Stimulated activated CD4-positive, alpha-beta T cell treated with anti-CD3 and anti-CD28 coated beads, Interleukin-15, amount 100 ng/mL, for 48 hours (primary cell): ENCODE data around the gene PHF24.
"Not testable (repeated sequence)": the region's sequence is repeated elsewhere in the genome, so short reads cannot be mapped to it uniquely, and the experiment has no call there.

ENCODE experiments used
- DNase-seq, 2 donors: peaks; one replicate each; pipeline ENCODE4 v3.0.0-alpha.2; 2020; ENCODE audit warnings: low read depth in 2 of 2

The PHF24 gene

DNA sequence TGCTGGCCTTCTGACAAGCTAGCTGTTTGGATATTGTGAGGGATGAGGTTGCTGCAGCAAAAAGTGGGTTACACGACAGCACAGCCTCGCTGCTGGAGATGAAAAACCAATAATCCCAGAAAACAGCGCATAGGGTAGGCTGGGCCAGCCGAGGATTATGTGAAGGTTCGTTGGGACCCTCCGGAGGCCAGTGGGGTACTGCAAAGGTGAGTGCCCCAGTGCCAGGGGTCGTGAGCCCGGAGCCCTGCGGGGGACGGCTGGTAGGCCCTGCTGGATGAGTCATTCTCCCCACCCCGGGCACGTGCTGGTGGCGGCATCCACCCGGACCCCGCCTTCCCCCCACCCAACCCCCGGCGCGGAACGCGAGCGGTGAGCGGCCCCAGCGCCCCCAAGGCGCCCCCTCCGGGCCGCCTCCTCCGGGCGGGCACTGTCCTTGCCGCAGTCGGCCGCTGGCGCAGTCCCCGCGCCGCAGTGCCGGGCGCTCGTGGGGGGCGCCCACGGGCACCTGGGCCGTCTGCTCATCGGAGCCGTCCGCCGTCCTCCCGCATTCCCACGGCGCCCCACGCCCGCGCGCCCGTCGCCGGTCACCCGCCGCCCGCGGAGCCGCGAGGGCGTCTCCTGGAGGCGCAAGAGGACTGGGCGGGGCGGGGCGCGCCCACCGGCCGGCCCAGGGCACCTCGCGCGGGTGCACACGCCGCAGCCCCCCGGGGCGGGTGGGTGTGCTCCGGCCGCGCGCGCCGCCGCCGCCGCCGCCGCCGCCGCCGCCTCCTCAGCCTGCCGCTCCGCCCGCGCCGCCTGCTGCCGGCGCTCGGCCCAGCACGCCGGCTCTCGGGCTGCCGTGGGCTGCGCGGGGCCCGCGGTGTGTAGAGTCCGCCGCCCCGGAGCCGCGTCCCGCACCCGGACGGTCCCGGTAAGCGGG, at the start of gene PHF24:
PHF24 (plus strand) TSS at position 794 of the 919 bp plus-strand sequence. CDS start 13,014 bp downstream, outside the sequence.
- no peak for DNase-seq

GRCh38 chr9:34927061-34927460, 31.0 kb upstream of the PHF24 start:
- DNase-seq: no peak

DNA sequence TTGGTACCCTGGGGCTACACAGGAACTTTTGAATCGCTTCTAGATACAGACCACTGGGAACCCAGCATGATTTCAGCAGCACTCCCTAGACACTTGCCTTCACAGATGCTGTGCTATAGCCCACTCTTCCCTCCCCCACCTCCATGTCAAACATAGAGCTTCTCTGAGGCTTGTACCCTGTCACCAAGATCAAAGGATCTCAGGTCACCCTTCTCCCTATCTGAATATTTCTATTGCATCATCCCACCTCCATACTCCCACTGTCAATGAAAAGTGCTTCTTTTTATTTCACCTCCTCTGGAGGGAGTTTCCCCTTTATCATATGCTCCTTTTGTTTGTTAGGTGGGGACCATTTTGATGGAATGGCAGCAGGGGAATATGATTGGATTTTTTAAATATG, 29.2 kb upstream of the PHF24 start:
- no peak for DNase-seq

- DNase-seq: peak in 1 of 2 donors; percentile 19
Measured at GRCh38 chr9:34929506-34930102, 28.5 kb upstream of the PHF24 start.

DNA sequence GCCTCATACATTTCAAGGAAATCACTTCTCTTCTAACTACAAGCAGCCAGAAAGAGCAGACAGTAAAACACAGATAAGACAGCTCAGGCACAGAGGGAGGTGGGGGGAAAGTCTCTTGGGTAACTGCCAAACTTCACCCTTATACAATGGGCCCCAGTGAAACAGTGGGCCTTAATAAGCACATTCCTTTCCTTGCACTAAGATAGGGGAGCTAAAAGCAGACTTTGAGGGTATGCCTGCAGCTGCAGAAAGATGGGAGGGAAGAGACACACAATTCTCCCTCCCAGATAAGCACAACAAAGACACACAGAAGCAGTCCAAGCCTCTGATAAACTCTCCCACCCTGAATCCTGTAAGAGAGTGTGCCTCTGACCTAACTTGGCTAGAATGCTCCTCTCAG, 18.1 kb upstream of the PHF24 start:
- DNase-seq: not testable (repeated sequence)

- DNase-seq: no peak
Measured at GRCh38 chr9:34948451-34948850, 9.6 kb upstream of the PHF24 start.

GRCh38 chr9:34954225-34954624, 3.9 kb upstream of the PHF24 start:
- no peak for DNase-seq

- not testable (repeated sequence) for DNase-seq
Measured at GRCh38 chr9:34956066-34956465, 2.0 kb upstream of the PHF24 start.

- DNase-seq: no peak
Measured at GRCh38 chr9:34956648-34957047, 1.4 kb upstream of the PHF24 start.

DNA sequence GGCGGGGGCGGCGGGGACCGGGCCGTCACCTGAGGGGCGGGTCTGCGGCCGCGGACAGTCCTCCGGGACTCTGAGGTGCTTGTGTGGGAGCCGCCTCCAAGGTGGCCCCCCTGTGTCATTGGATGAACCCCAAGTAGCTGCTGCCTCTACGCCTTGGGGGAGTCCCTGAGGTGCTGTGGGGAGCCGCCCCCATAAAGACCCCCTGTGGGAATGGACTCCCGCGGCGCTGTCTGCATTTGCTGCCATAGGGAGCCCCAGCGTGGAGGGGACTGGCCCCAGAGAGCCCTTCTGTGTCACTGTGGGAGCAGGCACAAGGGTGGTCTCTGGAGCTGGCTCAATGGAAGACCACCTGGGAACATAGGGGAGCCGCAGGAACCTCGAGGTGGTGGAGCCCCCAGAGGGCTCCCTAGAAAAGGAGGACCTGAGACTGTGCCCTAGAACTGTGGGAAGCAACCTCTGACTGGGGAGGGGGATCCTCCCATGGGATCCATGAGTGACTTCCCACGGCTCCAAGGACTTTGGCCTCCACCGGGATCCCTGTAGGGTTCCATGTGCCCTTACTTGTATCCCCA, 412 bp downstream of the PHF24 start:
- DNase-seq: no peak

GRCh38 chr9:34959461-34959860, 1.4 kb downstream of the PHF24 start:
- DNase-seq: no peak

- no peak for DNase-seq
Measured at GRCh38 chr9:34961574-34962490, 3.7 kb downstream of the PHF24 start.

GRCh38 chr9:34962546-34962945, 4.5 kb downstream of the PHF24 start:
- no peak for DNase-seq

DNA sequence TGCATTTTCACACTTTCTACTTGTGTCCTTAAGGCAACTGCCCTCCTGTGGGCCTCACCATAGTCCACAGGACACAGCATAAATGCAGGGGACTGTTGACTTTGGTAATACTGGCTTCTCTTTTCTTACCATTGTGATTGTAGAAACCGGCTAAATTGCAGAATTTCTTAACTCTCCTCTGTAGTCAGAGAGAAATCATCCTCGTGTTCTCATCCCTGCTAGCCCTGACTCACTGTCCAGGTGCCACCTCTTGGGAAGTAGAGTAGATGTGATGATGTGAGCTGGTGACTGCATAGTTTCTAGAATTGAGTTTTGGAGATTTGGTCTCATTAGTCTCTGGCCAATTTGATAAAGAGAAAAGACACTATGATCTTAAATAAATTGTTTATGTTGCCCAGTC, 5.5 kb downstream of the PHF24 start:
- no peak for DNase-seq

- no peak for DNase-seq
Measured at GRCh38 chr9:34964458-34964857, 6.4 kb downstream of the PHF24 start.

DNA sequence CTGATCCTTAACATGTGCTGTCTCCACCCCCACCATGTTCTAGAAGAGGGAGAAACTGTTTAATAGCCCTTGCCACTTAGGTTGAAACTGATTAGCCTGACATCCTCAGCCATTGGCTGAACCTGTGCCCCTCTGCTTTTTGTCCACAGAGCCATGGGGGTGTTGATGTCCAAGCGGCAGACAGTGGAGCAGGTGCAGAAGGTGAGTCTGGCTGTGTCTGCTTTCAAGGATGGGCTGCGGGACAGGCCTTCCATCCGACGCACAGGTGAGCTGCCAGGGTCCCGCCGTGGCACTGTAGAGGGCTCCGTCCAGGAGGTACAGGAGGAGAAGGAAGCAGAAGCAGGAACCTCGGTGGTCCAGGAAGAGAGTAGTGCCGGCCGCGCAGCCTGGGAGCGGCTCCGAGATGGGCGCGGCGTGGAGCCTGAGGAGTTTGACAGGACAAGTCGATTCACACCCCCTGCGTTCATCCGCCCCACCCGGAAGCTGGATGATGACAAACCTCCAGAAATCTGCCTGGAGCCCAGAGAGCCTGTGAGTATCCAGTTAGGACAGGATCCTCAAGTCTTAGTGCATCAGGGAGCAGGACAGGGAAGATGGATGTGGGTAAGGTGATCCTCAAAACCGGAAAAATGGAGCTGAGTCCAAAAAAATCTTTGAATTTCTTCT, 13.2 kb downstream of the PHF24 start:
- no peak for DNase-seq

GRCh38 chr9:34974664-34975063, 16.6 kb downstream of the PHF24 start:
- no peak for DNase-seq

GRCh38 chr9:34976441-34976840, 18.4 kb downstream of the PHF24 start:
- no peak for DNase-seq

DNA sequence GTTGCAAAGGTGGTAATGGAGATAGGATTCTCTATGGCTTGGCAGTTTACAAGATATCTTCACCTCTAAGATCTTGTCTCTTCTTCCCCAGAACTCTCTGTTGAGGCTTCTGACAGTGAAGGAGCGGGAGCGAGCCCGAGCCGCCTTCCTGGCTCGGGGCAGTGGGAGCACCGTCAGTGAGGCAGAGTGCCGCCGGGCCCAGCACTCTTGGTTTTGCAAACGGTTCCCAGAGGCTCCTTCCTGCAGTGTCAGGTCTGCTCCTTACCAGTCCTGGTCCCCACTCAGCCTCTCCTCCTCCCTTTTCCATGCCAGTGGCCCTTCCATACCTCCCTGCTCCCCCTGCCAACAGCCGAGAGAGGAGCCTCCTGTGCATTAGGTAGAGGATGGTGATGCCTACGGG, 18.9 kb downstream of the PHF24 start:
- DNase-seq: no peak

DNA sequence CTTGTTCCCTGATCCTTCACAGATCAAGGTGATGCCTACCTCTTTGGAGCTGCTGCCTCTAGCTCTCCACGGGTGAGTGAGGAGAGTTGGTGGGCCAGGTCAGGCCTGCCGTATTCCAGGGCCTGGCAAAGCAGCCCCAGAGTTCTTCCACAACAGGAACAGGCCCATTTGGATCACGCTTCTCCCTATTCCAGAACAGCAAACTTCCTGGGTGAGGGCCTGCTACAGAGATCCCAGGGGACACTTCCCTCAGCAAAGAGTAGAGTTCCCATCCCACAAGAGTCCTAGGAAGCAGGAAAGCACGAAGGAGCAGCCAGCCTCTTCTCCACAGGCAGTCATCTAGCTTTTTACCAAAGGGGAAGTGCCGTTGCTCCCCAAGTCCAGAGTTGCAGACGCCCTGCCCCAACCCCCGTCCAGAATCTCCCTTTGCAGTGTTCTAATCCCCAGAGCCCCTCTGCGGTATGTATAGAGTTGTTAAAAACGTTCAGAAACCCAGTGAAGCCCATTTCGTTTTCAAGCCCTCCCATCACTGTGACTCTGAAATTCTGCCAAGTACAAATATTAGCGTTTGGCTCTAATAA, 22.2 kb downstream of the PHF24 start:
- DNase-seq: no peak

GRCh38 chr9:34982361-34982760, 24.3 kb downstream of the PHF24 start:
- DNase-seq: no peak
